ENCODE results near the gene HIVEP3.

HIVEP3 gene

GRCh38 chr1:41749991-41750745, 168.6 kb downstream of the HIVEP3 start:
- no peaks in the 10 kb centered on the region for H3K9me3 ChIP-seq (ENCODE audit: low read length)
- H3K4me3 ChIP-seq (ENCODE audit: low read length): no peak overlapping the region

DNA sequence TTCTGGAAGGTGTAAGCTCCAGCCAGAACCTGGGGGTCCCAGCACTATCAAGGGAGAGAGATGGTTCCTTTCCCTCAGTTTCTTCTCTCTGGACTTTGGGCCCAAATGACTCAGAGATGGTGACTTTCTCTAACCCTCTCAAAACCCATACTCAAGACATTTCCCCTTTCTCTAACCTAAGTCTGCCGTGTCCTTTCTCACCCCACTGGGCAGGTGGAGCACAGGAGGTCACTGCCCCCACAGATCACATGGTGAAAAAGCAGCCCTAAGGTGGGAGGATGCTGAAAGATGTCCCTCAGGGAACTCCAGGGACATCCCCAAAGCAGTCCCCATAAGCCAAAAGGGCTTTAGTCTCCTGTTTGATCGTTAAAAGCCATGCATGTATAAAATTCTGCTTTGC, 173.7 kb downstream of the HIVEP3 start:
- Histone ChIP-seq H2AFZ (ENCODE audit: low read depth, low read length) (no peak overlapping the region), H3K4me1 (ENCODE audit: insufficient read depth, low read length) (no peaks in the 10 kb centered on the region), H3K4me3 (ENCODE audit: low read length) (no peak overlapping the region), H3K9me3 (ENCODE audit: low read length) (no peaks in the 10 kb centered on the region), H3K27me3 (ENCODE audit: insufficient read depth, low read length) (no peaks in the 10 kb centered on the region), H3K36me3 (ENCODE audit: insufficient read depth, low read length) (no peaks in the 10 kb centered on the region)

More at GRCh38 chr1:41749991-41750745, 168.6 kb downstream of the HIVEP3 start:
- Histone ChIP-seq H3K36me3 (ENCODE audit: insufficient read depth, low read length) (no peaks in the 10 kb centered on the region), H3K4me1 (ENCODE audit: insufficient read depth, low read length) (no peaks in the 10 kb centered on the region), H3K27me3 (ENCODE audit: insufficient read depth, low read length) (no peaks in the 10 kb centered on the region), H2AFZ (ENCODE audit: low read depth, low read length) (no peak overlapping the region)

DNA sequence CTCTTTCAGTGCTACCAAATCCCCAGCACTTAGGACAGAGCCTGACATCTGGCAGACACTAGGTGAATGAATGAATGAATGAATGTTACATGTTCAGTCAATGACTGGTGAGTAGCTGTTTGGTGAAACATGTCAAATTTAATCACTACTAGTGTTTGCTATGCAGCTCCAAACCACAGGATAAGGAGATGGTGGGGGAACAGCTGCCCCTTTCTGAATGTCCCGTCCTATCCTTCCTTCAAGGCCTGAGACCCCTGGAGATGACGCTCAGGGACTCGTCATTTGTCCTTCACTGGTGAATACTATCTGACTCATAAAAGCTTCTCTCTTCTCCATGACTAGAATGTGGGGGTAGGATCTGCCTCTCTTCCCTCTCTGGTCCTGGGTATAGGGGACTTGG, 175.4 kb downstream of the HIVEP3 start:
- Histone ChIP-seq H3K27me3 (ENCODE audit: insufficient read depth, low read length) (no peaks in the 10 kb centered on the region), H3K4me1 (ENCODE audit: insufficient read depth, low read length) (no peaks in the 10 kb centered on the region), H2AFZ (ENCODE audit: low read depth, low read length) (no peak overlapping the region), H3K36me3 (ENCODE audit: insufficient read depth, low read length) (no peaks in the 10 kb centered on the region), H3K4me3 (ENCODE audit: low read length) (no peak overlapping the region), H3K9me3 (ENCODE audit: low read length) (no peaks in the 10 kb centered on the region)

DNA sequence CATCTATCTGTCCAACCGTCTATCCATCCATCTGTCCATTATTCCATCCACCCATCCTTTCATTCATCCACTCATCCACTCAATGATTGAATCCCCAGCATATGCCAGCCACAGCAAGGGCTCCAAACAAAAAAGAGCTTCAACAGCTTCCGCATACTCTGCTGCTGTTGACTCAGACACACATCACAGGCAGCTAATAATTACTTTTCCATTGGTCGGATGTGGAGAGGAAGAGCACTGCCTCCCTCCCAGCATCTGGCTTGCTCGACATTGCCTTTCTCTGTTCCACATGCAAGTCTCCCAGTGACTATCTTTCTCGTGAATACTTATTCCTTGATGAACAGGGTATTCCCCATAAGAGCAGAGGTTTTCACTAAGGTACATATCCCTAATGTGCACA, 176.5 kb downstream of the HIVEP3 start:
- Histone ChIP-seq H3K4me1 (ENCODE audit: insufficient read depth, low read length) (no peaks in the 10 kb centered on the region), H3K4me3 (ENCODE audit: low read length) (no peak overlapping the region), H3K36me3 (ENCODE audit: insufficient read depth, low read length) (no peaks in the 10 kb centered on the region), H3K27me3 (ENCODE audit: insufficient read depth, low read length) (no peaks in the 10 kb centered on the region), H3K9me3 (ENCODE audit: low read length) (no peaks in the 10 kb centered on the region), H2AFZ (ENCODE audit: low read depth, low read length) (no peak overlapping the region)

GRCh38 chr1:41741244-41741643, 177.5 kb downstream of the HIVEP3 start:
- no peaks in the 10 kb centered on the region for H3K9me3 ChIP-seq (ENCODE audit: low read length)
- no peaks in the 10 kb centered on the region for H3K36me3 ChIP-seq (ENCODE audit: insufficient read depth, low read length)

DNA sequence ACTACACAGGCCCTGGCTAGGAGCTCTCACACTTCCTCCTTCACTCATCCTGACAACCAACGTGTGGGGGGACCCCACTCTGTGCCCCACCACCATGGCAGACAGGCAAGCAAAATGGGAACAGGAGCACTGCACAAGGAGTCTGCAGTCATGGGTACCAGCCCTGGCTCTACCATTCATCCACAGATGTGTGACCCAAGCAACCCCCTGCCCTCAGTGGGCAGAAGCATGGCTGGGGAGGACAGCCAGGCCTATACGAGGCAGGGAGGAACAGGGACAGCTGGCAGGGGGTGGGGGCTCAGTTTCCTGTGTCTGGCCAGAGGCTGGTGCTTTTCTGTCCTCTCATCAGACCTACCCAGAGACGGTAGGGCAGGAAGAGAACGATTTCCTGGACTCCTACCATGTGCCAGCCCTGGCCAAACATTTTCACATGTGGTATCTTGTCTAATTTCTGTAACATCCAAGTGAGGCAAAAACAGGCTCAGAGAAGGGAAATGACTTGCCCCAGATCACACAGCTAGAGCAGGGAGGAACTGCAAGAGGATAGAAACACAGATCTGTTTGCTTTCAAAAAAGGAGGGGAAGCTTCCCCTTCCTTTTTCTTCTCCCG, 178.0 kb downstream of the HIVEP3 start:
- H3K4me1 ChIP-seq (ENCODE audit: insufficient read depth, low read length): peaks cover 5% of the 10 kb centered on the region
- H3K36me3 ChIP-seq (ENCODE audit: insufficient read depth, low read length): no peaks in the 10 kb centered on the region
- no peak overlapping the region for H2AFZ ChIP-seq (ENCODE audit: low read depth, low read length)
- H3K9me3 ChIP-seq (ENCODE audit: low read length): no peaks in the 10 kb centered on the region
- H3K4me3 ChIP-seq (ENCODE audit: low read length): no peak overlapping the region
- no peaks in the 10 kb centered on the region for H3K27me3 ChIP-seq (ENCODE audit: insufficient read depth, low read length)

More at GRCh38 chr1:41741244-41741643, 177.5 kb downstream of the HIVEP3 start:
- H2AFZ ChIP-seq (ENCODE audit: low read depth, low read length): no peak overlapping the region
- no peaks in the 10 kb centered on the region for H3K4me1 ChIP-seq (ENCODE audit: insufficient read depth, low read length)
- no peak overlapping the region for H3K4me3 ChIP-seq (ENCODE audit: low read length)
- H3K27me3 ChIP-seq (ENCODE audit: insufficient read depth, low read length): no peaks in the 10 kb centered on the region

- Histone ChIP-seq H3K9me3 (ENCODE audit: low read length) (no peaks in the 10 kb centered on the region), H3K36me3 (ENCODE audit: insufficient read depth, low read length) (no peaks in the 10 kb centered on the region), H3K4me1 (ENCODE audit: insufficient read depth, low read length) (peaks cover 11% of the 10 kb centered on the region), H3K27me3 (ENCODE audit: insufficient read depth, low read length) (no peaks in the 10 kb centered on the region), H3K4me3 (ENCODE audit: low read length) (no peak overlapping the region), H2AFZ (ENCODE audit: low read depth, low read length) (no peak overlapping the region)
These were observed 178.7 kb downstream of the HIVEP3 start for GRCh38 chr1:41740058-41740457.

DNA sequence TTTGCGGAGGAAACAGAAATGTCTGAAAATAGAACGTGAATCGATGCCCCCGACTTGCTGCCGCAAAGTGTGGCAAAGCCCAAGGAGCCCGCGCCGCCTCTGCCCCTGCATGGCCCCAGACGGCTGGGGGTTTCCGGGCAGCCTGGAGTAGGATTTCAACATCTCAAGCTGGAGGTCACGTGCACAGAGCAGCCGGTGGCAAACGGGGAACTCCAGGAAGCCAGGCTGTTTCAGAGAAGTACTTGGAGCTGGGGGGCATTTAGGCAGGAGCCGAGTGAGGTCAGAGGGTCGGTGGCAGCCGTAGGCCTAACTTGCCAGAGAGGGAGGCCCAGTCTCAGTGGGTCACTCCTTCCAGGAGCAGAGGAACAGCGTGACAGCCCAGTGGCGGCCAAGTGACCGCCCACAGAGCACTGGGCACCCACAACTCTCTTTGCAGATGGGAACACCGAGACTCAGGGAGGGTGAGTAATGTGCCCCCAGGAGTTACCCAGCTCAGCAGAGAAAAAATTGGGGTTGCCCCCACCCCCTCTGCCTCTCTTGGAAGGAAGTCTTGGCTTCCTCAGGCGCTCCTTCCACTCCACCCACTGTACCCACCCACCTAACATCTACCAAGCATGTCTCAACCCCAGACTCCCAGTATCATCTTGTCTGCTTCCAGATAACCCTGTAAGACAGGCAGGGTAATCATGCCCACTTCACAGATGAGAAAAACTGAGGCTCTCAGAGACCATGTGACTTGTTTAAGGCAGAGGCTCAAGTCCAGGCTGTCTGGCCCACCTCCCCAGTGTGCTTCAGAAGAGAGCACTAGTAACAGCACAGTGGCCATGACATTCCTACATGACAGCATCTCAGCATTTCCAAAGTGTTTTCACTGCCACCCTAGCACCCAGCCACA, 179.4 kb downstream of the HIVEP3 start:
- Histone ChIP-seq H3K36me3 (ENCODE audit: insufficient read depth, low read length) (no peaks in the 10 kb centered on the region), H3K27me3 (ENCODE audit: insufficient read depth, low read length) (no peaks in the 10 kb centered on the region), H2AFZ (ENCODE audit: low read depth, low read length) (no peak overlapping the region), H3K4me1 (ENCODE audit: insufficient read depth, low read length) (peaks cover 12% of the 10 kb centered on the region), H3K9me3 (ENCODE audit: low read length) (no peaks in the 10 kb centered on the region), H3K4me3 (ENCODE audit: low read length) (no peak overlapping the region)

- no peaks in the 10 kb centered on the region for H3K27me3 ChIP-seq (ENCODE audit: insufficient read depth, low read length)
- H2AFZ ChIP-seq (ENCODE audit: low read depth, low read length): no peak overlapping the region
- H3K4me3 ChIP-seq (ENCODE audit: low read length): no peak overlapping the region
These were observed 180.2 kb downstream of the HIVEP3 start for GRCh38 chr1:41738475-41738874.

DNA sequence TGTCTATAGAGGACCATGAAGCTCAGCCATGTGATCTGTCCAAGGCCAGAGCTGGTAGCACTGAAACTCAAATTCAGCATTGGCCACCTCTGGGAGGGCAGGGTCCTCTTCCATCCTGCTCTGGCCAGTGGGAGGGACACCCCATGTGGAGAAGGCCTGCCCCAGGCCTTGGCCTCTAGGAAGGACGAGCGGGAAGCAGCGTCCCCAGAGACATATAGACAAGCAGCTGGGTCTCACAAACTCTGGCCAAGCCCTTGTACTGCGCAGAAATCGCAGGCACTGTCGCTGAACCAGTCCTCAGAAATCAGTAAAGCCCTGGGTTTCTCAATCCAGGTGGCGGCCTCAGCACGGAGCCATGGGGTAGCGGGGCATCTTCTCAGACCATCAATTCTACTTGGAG, 180.7 kb downstream of the HIVEP3 start:
- no peaks in the 10 kb centered on the region for H3K9me3 ChIP-seq (ENCODE audit: low read length)
- H3K4me3 ChIP-seq (ENCODE audit: low read length): no peak overlapping the region
- no peaks in the 10 kb centered on the region for H3K27me3 ChIP-seq (ENCODE audit: insufficient read depth, low read length)
- no peaks in the 10 kb centered on the region for H3K36me3 ChIP-seq (ENCODE audit: insufficient read depth, low read length)
- H3K4me1 ChIP-seq (ENCODE audit: insufficient read depth, low read length): peaks cover 12% of the 10 kb centered on the region
- no peak overlapping the region for H2AFZ ChIP-seq (ENCODE audit: low read depth, low read length)

More at GRCh38 chr1:41738475-41738874, 180.2 kb downstream of the HIVEP3 start:
- Histone ChIP-seq H3K4me1 (ENCODE audit: insufficient read depth, low read length) (peaks cover 12% of the 10 kb centered on the region), H3K9me3 (ENCODE audit: low read length) (no peaks in the 10 kb centered on the region), H3K36me3 (ENCODE audit: insufficient read depth, low read length) (no peaks in the 10 kb centered on the region)

DNA sequence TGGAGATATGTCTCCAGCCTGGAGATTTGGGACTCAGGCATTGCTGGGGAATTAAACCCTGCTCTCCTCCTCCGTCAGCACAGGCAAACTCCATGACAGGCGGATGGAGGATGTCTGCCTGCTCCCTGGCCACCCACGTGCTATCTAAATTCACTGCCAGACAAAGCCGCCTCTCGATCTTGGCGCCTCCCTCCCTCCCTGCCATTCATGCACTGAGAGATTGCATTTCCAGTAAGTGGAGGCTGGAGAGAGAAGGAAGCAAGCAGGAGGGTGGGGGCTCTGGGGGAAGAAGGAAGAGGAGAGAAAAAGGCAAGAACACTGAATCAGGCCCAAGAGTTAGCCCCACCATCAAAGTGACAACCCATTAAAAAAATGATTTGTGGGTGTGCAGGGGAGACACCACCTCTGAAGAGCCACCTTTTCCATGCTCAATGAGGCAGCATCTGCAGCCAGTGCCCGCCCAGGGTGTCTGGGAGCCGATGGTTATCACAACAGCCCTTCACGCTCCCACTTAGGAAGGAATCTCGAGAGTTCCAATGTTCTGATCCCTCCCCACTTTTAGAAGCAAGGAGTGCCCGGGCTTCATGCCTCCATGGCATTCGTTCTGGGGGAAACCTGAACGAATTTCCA, 183.0 kb downstream of the HIVEP3 start:
- no peaks in the 10 kb centered on the region for H3K27me3 ChIP-seq (ENCODE audit: insufficient read depth, low read length)
- H3K9me3 ChIP-seq (ENCODE audit: low read length): no peaks in the 10 kb centered on the region
- H3K4me1 ChIP-seq (ENCODE audit: insufficient read depth, low read length): peaks cover 12% of the 10 kb centered on the region
- H3K36me3 ChIP-seq (ENCODE audit: insufficient read depth, low read length): no peaks in the 10 kb centered on the region
- peak overlapping the region; percentile 29 for H2AFZ ChIP-seq (ENCODE audit: low read depth, low read length)
- H3K4me3 ChIP-seq (ENCODE audit: low read length): no peak overlapping the region

DNA sequence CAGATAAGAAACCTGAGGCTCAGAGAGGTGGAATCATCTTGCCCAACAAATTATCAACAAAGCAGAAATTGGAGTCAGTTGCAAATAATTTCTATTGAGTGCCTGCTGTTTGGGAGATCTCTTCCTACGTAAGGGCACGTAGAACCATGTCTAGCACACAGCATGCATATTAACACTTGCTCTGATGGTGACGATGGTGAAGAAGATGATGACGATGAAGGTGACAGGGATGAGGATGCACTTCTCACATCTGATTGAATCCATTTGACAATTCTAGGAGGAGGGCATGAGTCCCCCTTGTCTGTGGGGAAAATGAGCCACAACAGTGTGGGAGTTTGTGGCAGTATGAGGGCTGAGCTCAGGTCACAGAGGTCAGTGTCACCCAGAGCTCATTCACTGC, 183.6 kb downstream of the HIVEP3 start:
- no peaks in the 10 kb centered on the region for H3K36me3 ChIP-seq (ENCODE audit: insufficient read depth, low read length)
- no peaks in the 10 kb centered on the region for H3K27me3 ChIP-seq (ENCODE audit: insufficient read depth, low read length)
- no peaks in the 10 kb centered on the region for H3K9me3 ChIP-seq (ENCODE audit: low read length)
- peak overlapping the region; percentile 29 for H2AFZ ChIP-seq (ENCODE audit: low read depth, low read length)
- H3K4me1 ChIP-seq (ENCODE audit: insufficient read depth, low read length): peaks cover 12% of the 10 kb centered on the region
- no peak overlapping the region for H3K4me3 ChIP-seq (ENCODE audit: low read length)
